Mesendoderm (in vitro differentiated cells): Measurements from ENCODE around the gene CCNA1.

Experiments used
- DNase-seq: peaks from one replicate; pipeline ENCODE4 v3.0.0; 2013
- H2AK5ac ChIP-seq: 2 replicates; pipeline ENCODE4 v1.6.1; 2013; ENCODE audit warnings: low read length, inconsistent platforms
- H2BK120ac ChIP-seq: 2 replicates; pipeline ENCODE4 v1.6.1; 2013; ENCODE audit warnings: low read depth, mild to moderate bottlenecking, low read length, moderate library complexity, mixed read lengths
- H2BK15ac ChIP-seq: replicated peaks from 2 replicates; pipeline ENCODE4 v1.6.1; 2013; ENCODE audit warnings: low read depth, mild to moderate bottlenecking, moderate library complexity
- H2BK5ac ChIP-seq: 2 replicates; pipeline ENCODE4 v1.6.1; 2013; ENCODE audit warnings: low read length, inconsistent platforms
- H3K18ac ChIP-seq: 2 replicates; pipeline ENCODE4 v1.6.1; 2013; ENCODE audit warnings: mild to moderate bottlenecking, low read length, mixed read lengths
- H3K23ac ChIP-seq: one replicate; pipeline ENCODE4 v1.6.1; 2013; ENCODE audit warnings: low read length
- H3K27ac ChIP-seq: 2 replicates; pipeline ENCODE4 v1.5.1; 2013; ENCODE audit warnings: low read depth, mild to moderate bottlenecking, inconsistent platforms, low read length, moderate library complexity
- H3K27me3 ChIP-seq: 2 replicates; pipeline ENCODE4 v1.6.1; 2013; ENCODE audit warnings: low read length, control low read depth, mild to moderate bottlenecking, inconsistent platforms; ENCODE audit not compliant: insufficient read depth, poor library complexity
- H3K36me3 ChIP-seq: 2 replicates; pipeline ENCODE4 v1.6.1; 2013; ENCODE audit warnings: low read length, inconsistent platforms; ENCODE audit not compliant: control insufficient read depth, insufficient read depth
- H3K4ac ChIP-seq: one replicate; pipeline ENCODE4 v1.6.1; 2013; ENCODE audit warnings: low read depth, mild to moderate bottlenecking, low read length, moderate library complexity
- H3K4me1 ChIP-seq: 2 replicates; pipeline ENCODE4 v1.6.1; 2013; ENCODE audit warnings: low read depth, low read length, inconsistent platforms; ENCODE audit not compliant: control insufficient read depth
- H3K4me2 ChIP-seq: 2 replicates; pipeline ENCODE4 v1.6.1; 2013; ENCODE audit warnings: low read length
- H3K4me3 ChIP-seq: 2 replicates; pipeline ENCODE4 v1.5.1; 2013; ENCODE audit warnings: mild to moderate bottlenecking, low read length
- H3K56ac ChIP-seq: one replicate; pipeline ENCODE4 v1.6.1; 2013; ENCODE audit warnings: low read length
- H3K79me1 ChIP-seq: 2 replicates; pipeline ENCODE4 v1.6.1; 2013; ENCODE audit warnings: low read length, inconsistent platforms
- H3K79me2 ChIP-seq: 2 replicates; pipeline ENCODE4 v1.6.1; 2013; ENCODE audit warnings: mild to moderate bottlenecking, low read length; ENCODE audit not compliant: control insufficient read depth, insufficient read depth
- H3K9ac ChIP-seq: 2 replicates; pipeline ENCODE4 v1.6.1; 2013; ENCODE audit warnings: low read length, inconsistent platforms
- H4K5ac ChIP-seq: one replicate; pipeline ENCODE4 v1.6.1; 2013; ENCODE audit warnings: low read length
- H4K8ac ChIP-seq: one replicate; pipeline ENCODE4 v1.6.1; 2013; ENCODE audit warnings: low read depth, mild to moderate bottlenecking, control low read depth, low read length, moderate library complexity
- WGBS: extraction: QIAGEN DNeasy Blood & Tissue Kit; methylation state at CpG from one replicate; pipeline ENCODE4 v1.1.7; 2013; ENCODE audit warnings: low lambda C conversion rate, missing lambda C conversion rate; ENCODE audit not compliant: insufficient coverage; ENCODE audit errors: extremely low coverage; 5-methylcytosine and 5-hydroxymethylcytosine counted together

The CCNA1 gene

DNA sequence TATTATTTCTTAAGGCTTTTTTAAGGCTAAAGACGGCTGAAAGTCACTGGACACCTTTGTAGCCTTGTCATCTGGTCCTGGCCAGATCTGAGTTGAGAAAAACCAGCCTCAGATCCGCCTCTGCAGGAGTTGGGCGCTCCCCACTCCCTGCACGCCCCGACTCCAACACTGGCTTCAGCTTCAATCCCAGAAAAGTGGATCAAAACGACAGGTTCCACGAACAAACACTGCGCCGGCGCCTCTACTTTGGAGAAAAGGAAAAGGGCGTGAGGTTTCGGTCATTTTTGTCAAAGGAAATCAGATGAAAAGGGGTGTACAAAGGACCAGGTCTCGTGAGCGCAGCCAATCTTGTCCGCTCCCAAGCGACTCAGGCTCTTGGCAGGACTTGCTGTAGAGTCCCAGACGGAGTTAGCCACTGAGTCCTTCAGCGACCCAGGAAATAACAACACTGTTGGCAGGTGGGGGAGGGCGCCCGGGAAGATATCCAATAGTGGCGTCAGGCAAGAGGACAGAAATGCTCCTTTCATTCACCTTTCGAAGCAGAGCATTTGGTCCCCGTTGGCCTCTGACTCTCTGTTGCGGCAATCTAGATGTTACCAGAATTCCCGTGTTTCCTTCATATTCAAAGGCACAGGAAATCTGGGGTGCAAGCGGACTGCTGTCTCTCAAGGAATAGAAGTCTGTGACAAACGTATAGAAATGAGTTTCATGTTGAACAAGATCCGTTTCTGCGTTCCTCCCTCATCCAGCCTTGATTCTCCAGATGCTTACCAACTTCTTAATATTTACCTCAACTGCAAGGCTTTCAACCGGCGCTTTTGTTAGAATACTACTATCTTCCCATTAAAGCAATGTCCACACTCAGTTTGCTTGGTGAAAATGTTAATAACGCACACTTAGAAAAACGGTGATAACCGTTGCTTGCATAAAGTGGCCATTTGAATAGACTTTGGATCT lies 1.8 kb upstream of the CCNA1 start:
- H2BK15ac ChIP-seq = no peak overlapping the region
- no peak overlapping the region for H3K27ac ChIP-seq
- peaks cover 19% of the 10 kb centered on the region for H3K27me3 ChIP-seq
- H4K5ac ChIP-seq = no peak overlapping the region
- H2BK5ac ChIP-seq = no peak overlapping the region
- H3K79me1 ChIP-seq = no peaks in the 10 kb centered on the region
- DNase-seq = peak; percentile 59
- no peaks in the 10 kb centered on the region for H3K36me3 ChIP-seq
- H3K4me2 ChIP-seq = peak overlapping the region; percentile 53
- no peaks in the 10 kb centered on the region for H3K4me1 ChIP-seq
- H2BK120ac ChIP-seq = no peak overlapping the region
- H3K56ac ChIP-seq = peak overlapping the region; percentile 28
- no peak overlapping the region for H3K4ac ChIP-seq
- H3K18ac ChIP-seq = no peak overlapping the region
- no peak overlapping the region for H4K8ac ChIP-seq
- no peak overlapping the region for H3K23ac ChIP-seq
- no peak overlapping the region for H2AK5ac ChIP-seq
- H3K9ac ChIP-seq = peak overlapping the region; percentile 26
- H3K4me3 ChIP-seq = no peak overlapping the region
- no peaks in the 10 kb centered on the region for H3K79me2 ChIP-seq
- WGBS = no CpG with 5 or more reads among the region's 34 CpGs

DNA sequence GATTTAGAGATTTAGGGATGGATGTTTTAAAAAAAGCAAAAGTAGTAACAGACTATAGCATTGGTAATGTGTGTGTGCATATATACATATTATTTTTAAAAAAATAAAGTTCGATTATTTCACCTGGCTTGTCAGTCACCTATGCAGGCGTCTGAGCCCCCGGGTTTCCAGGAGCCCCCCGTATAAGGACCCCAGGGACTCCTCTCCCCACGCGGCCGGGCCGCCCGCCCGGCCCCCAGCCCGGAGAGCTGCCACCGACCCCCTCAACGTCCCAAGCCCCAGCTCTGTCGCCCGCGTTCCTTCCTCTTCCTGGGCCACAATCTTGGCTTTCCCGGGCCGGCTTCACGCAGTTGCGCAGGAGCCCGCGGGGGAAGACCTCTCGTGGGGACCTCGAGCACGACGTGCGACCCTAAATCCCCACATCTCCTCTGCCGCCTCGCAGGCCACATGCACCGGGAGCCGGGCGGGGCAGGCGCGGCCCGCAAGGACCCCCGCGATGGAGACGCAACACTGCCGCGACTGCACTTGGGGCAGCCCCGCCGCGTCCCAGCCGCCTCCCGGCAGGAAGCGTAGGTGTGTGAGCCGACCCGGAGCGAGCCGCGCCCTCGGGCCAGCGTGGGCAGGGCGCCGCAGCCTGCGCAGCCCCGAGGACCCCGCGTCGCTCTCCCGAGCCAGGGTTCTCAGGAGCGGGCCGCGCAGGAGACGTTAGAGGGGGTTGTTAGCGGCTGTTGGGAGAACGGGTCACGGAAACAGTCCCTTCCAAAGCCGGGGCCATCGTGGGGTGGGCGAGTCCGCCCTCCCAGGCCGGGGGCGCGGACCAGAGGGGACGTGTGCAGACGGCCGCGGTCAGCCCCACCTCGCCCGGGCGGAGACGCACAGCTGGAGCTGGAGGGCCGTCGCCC lies 840 bp upstream of the CCNA1 start:
- peak overlapping the region; percentile 21 for H3K9ac ChIP-seq
- no peak overlapping the region for H3K27ac ChIP-seq
- H3K79me1 ChIP-seq = no peaks in the 10 kb centered on the region
- no peak overlapping the region for H2BK5ac ChIP-seq
- WGBS = no CpG with 5 or more reads among the region's 85 CpGs
- H2BK120ac ChIP-seq = no peak overlapping the region
- H3K56ac ChIP-seq = peak overlapping the region; percentile 73
- H4K8ac ChIP-seq = no peak overlapping the region
- peaks cover 19% of the 10 kb centered on the region for H3K27me3 ChIP-seq
- H4K5ac ChIP-seq = no peak overlapping the region
- H3K4ac ChIP-seq = no peak overlapping the region
- peak; percentile 15 for DNase-seq
- no peaks in the 10 kb centered on the region for H3K36me3 ChIP-seq
- H3K4me2 ChIP-seq = peak overlapping the region; percentile 71
- no peak overlapping the region for H2AK5ac ChIP-seq
- H3K23ac ChIP-seq = no peak overlapping the region
- no peaks in the 10 kb centered on the region for H3K79me2 ChIP-seq
- H3K4me1 ChIP-seq = no peaks in the 10 kb centered on the region
- H3K4me3 ChIP-seq = peak overlapping the region; percentile 17
- H3K18ac ChIP-seq = peak overlapping the region; percentile 5
- no peak overlapping the region for H2BK15ac ChIP-seq

DNA sequence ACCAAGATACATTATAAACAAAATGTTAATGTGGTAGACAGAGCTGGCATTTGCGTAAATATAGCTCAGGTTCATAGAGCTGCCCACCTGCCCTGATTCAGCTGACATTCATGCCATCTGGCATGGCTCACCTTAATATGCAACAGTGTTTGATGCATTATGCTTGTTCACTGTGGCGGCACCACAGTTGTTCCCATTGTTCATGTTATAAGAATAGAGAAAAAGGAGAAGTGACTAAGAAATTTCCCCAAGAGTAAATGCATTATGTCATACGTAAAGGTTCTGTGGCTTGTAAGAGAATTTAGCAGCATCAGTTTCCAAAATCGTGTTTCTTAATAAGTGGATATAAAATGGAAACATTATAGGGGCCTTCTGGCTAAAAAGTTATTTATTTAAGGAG lies 4.5 kb downstream of the CCNA1 start:
- H3K56ac ChIP-seq = no peak overlapping the region
- H3K23ac ChIP-seq = no peak overlapping the region
- H3K27me3 ChIP-seq = peaks cover 7% of the 10 kb centered on the region
- H4K5ac ChIP-seq = no peak overlapping the region
- H3K4ac ChIP-seq = no peak overlapping the region
- no peak overlapping the region for H2AK5ac ChIP-seq
- H2BK5ac ChIP-seq = no peak overlapping the region
- no peak overlapping the region for H3K4me3 ChIP-seq
- no peaks in the 10 kb centered on the region for H3K79me2 ChIP-seq
- no peak for DNase-seq
- no peak overlapping the region for H2BK120ac ChIP-seq
- WGBS = no CpG with 5 or more reads among the region's 4 CpGs
- H3K79me1 ChIP-seq = no peaks in the 10 kb centered on the region
- no peak overlapping the region for H3K27ac ChIP-seq
- no peaks in the 10 kb centered on the region for H3K4me1 ChIP-seq
- no peak overlapping the region for H2BK15ac ChIP-seq
- no peak overlapping the region for H3K4me2 ChIP-seq
- H3K18ac ChIP-seq = no peak overlapping the region
- no peak overlapping the region for H4K8ac ChIP-seq
- H3K36me3 ChIP-seq = no peaks in the 10 kb centered on the region
- no peak overlapping the region for H3K9ac ChIP-seq

DNA sequence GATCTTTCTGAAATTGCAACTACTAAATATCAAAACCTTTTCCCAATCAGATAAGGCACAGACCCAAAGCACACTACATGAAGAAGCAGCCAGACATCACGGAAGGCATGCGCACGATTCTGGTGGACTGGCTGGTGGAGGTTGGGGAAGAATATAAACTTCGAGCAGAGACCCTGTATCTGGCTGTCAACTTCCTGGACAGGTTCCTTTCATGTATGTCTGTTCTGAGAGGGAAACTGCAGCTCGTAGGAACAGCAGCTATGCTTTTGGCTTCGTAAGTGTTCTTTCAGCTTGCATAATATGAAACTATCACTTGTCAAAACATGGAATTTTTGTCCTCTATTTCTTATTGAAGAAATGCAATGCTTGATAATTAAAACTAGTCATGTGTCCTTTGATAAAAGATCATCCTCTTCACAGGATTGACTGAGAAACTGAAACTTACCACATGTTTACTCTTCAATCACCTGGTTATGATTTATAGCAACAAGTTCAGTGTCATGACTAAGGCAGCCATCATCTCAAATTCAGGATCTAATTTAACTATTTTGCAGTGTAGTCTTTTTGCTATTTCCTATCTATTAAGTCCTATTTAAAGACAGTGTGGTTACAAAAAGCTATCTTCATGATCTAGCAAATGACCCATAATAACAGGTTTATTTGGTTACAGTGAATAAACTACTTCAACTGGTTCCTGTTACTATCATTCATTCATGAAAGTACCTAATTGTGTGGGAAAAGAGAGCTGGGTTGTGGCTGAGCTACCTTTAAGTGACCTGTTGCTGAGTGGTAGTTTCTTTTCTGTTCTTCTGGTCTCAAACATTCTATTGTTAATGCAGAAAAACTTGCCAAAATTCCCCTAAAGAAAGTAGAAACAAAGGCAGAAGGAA lies 6.5 kb downstream of the CCNA1 start:
- H3K36me3 ChIP-seq = no peaks in the 10 kb centered on the region
- no peaks in the 10 kb centered on the region for H3K79me1 ChIP-seq
- no peak overlapping the region for H3K18ac ChIP-seq
- H4K8ac ChIP-seq = no peak overlapping the region
- H4K5ac ChIP-seq = no peak overlapping the region
- no peak overlapping the region for H3K4me3 ChIP-seq
- H3K79me2 ChIP-seq = no peaks in the 10 kb centered on the region
- H3K23ac ChIP-seq = no peak overlapping the region
- no peak overlapping the region for H2BK15ac ChIP-seq
- no peak overlapping the region for H3K27ac ChIP-seq
- WGBS = no CpG with 5 or more reads among the region's 6 CpGs
- no peak overlapping the region for H3K4ac ChIP-seq
- H2BK5ac ChIP-seq = no peak overlapping the region
- H3K56ac ChIP-seq = no peak overlapping the region
- no peak overlapping the region for H3K4me2 ChIP-seq
- H3K27me3 ChIP-seq = no peaks in the 10 kb centered on the region
- H2AK5ac ChIP-seq = no peak overlapping the region
- no peak overlapping the region for H3K9ac ChIP-seq
- no peak overlapping the region for H2BK120ac ChIP-seq
- DNase-seq = no peak
- no peaks in the 10 kb centered on the region for H3K4me1 ChIP-seq

DNA sequence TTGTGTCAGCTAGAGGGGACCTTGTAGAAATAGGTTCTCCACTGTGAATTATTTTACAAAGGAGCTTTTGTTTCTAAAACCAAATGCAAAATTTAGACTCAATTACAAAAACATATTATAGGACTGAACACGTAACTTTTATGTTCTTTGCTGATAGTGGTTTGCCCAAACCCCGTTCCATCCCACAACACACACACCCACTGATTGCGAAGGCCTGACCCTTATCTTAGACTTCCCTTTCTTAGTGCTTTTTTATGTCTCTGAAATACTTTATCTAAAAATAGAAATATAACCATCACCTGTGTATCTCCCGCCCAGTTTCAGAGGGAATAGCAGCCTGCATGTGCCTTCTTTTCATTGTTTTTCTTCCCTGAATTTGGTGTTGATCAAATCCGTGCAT lies 13.0 kb downstream of the CCNA1 start:
- no peak for DNase-seq
- no peak overlapping the region for H3K27ac ChIP-seq
- H3K79me2 ChIP-seq = no peaks in the 10 kb centered on the region
- no peak overlapping the region for H3K9ac ChIP-seq
- H4K8ac ChIP-seq = no peak overlapping the region
- H3K4me2 ChIP-seq = no peak overlapping the region
- H3K27me3 ChIP-seq = no peaks in the 10 kb centered on the region
- H3K18ac ChIP-seq = no peak overlapping the region
- H2BK15ac ChIP-seq = no peak overlapping the region
- no peak overlapping the region for H4K5ac ChIP-seq
- no peak overlapping the region for H3K4ac ChIP-seq
- H3K4me1 ChIP-seq = no peaks in the 10 kb centered on the region
- no CpG with 5 or more reads among the region's 5 CpGs for WGBS
- no peak overlapping the region for H3K4me3 ChIP-seq
- no peak overlapping the region for H3K56ac ChIP-seq
- no peak overlapping the region for H2BK5ac ChIP-seq
- H2AK5ac ChIP-seq = no peak overlapping the region
- no peak overlapping the region for H2BK120ac ChIP-seq
- H3K36me3 ChIP-seq = no peaks in the 10 kb centered on the region
- H3K79me1 ChIP-seq = no peaks in the 10 kb centered on the region
- no peak overlapping the region for H3K23ac ChIP-seq
